CD4-positive, alpha-beta T cell treated with Interleukin-2 at 100 ng/mL for 4 hours (primary cell): ENCODE measurements around the gene HLA-DPB1.
A peak's percentile ranks its signal among the peaks of the same experiment; 100 is the strongest.
"Not testable (repeated sequence)": the region's sequence is repeated elsewhere in the genome, so short reads cannot be mapped to it uniquely, and the experiment has no call there.

Experiments
- DNase-seq: peaks from one replicate; pipeline ENCODE4 v3.0.0-alpha.2; 2020; ENCODE audit warnings: low spot score

Gene HLA-DPB1

GRCh38 chr6:33075568-33076405 lies at the start of gene HLA-DPB1:
Gene HLA-DPB1, plus strand, starts transcription at chr6:33075990. Its CDS starts 52 bp downstream, at chr6:33076042.
- peak; percentile 83 for DNase-seq

DNA sequence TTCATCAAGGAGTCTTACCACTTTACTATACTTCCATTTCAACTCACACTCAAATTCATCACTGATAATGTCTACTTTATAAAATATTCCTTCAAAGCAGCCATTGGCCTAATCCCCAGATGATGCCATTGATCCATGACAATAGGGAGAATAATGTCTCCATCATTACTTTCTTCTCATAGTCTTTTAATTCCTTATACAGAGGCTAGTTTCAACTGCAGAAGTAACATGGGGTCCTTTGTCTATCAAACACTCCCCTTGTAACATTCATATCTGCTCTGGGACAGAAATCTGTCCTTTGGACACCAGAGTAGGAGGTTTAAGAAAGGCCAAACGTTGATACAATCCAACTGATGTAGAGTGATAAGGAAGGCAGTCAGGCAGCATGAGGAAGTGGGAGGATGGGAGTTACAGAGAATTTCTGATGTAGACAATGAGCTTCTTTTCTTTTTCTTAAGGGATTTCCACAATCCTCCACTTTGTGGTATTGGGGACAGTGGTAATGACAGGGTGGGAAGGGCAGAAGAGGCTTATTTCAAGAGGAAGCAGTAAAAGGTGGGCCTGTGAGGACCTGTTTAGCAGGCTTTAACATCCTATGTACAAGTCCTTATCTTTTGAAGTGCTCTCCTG lies 47.5 kb upstream of the HLA-DPB1 start:
- DNase-seq, result no peak

GRCh38 chr6:33029328-33030184 lies 46.2 kb upstream of the HLA-DPB1 start:
- DNase-seq, result peak; percentile 34

DNA sequence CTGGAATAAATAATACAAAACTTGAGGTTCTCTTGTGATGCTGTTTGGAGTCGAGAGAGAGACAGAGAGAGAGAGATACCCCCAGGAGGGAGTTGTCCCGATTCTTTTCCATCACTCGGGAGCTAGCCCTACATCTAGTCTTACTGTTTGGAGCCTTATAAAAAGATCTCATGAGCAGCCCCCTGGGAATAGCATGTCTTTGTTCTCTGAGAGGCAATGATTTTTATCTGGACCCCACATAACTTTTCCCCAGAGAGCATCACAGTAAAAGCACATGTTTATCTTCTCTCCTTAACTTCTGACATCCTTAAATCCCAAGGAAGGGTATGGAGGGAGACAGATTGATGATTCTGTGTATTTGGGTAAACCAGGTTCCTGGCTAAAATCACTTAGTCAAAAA lies 45.5 kb upstream of the HLA-DPB1 start:
- DNase-seq, result no peak

DNA sequence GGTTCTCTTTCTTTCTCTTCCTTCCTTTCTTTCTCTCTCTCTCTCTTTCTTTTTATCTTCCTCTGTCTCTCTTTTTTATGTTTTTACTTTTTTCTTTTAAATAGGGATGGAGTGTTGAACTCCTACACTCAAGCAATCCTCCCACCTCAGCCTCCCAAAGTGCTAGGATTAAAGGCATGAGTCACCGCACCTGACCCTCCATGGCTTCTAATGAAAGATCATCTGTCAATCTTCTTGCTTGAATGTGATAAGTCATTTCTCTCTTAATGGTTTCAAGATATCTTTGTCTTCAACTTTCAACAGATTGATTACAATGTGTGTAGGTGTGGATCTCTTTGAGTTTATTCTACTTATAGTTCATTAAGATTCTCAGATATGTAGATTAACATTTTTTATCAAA lies 41.2 kb upstream of the HLA-DPB1 start:
- no peak for DNase-seq

DNA sequence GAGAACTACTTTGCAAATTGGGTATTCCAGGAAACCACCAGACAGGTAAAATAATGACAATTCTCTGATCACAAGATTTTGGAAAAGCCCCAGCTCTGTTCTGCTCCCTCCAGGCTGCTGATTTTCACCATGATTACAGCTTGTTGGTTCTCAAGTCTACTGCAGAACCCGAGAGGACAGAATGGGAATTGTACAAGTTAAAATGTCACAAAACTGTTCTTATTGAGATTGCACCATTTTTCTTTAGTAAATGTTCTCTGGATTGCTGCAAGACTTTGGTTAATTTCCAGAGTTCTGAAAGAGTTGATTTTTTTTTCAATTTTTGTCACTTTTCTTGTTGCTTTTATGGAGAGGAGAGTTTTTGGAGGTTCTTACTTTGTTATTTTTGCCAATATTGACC lies 39.3 kb upstream of the HLA-DPB1 start:
- no peak for DNase-seq

DNA sequence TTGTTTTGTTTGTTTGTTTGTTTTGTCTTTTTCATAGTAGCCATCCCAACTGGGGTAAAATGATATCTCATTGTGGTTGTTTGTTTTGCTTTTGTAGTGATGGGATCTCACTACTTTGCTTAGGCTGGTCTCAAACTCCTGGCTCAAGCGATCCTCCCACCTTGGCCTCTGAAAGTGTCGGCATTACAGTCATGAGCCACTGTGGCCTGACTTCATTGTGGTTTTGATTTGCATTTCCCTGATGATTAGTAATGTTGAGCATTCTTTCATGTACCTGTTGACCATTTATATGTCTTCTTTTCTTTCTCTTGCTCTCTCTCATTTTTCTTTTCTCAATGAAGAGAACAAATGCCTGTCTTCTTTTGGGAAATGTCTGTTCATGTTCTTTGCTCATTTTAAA lies 35.6 kb upstream of the HLA-DPB1 start:
- no peak for DNase-seq

- DNase-seq, result no peak
Observed at GRCh38 chr6:33049323-33050013, 26.3 kb upstream of the HLA-DPB1 start.

GRCh38 chr6:33050014-33050810 lies 25.6 kb upstream of the HLA-DPB1 start:
- no peak for DNase-seq

DNA sequence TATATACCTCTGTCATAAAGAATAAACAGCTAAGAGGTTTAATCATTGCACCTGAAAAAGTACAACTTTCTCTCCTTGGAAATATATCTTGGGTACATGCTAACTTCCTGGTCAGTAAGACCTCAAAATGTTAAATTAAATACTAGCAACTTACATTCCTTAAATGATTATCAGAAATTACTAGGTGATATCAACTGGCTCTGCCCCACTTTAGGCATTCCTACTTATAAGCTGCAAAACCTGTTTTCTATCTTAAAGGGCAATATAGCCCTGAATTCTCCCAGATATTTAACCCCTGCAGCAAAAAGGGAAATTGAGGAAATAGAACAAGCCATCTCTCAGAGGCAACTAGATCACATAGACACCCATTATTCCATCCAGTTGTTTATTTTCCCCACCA lies 23.2 kb upstream of the HLA-DPB1 start:
- no peak for DNase-seq

DNA sequence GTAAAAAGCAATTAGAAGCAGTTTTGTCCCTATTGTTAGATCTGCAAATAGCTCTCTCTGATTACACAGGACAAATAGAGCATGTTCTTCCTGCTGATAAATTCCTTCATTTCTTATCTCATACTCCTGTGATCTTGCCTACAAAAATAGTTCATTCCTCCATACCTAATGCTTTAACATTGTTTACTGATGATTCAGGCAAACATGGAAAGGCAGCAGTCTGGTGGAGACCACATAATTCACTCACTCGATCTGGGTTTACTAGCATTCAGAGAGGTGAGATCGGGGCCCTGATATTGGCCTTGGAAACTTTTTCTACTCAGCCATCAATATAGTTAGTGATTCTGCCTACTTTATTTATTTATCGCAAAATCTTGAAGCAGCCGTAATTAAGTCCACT lies 22.6 kb upstream of the HLA-DPB1 start:
- no peak for DNase-seq

DNA sequence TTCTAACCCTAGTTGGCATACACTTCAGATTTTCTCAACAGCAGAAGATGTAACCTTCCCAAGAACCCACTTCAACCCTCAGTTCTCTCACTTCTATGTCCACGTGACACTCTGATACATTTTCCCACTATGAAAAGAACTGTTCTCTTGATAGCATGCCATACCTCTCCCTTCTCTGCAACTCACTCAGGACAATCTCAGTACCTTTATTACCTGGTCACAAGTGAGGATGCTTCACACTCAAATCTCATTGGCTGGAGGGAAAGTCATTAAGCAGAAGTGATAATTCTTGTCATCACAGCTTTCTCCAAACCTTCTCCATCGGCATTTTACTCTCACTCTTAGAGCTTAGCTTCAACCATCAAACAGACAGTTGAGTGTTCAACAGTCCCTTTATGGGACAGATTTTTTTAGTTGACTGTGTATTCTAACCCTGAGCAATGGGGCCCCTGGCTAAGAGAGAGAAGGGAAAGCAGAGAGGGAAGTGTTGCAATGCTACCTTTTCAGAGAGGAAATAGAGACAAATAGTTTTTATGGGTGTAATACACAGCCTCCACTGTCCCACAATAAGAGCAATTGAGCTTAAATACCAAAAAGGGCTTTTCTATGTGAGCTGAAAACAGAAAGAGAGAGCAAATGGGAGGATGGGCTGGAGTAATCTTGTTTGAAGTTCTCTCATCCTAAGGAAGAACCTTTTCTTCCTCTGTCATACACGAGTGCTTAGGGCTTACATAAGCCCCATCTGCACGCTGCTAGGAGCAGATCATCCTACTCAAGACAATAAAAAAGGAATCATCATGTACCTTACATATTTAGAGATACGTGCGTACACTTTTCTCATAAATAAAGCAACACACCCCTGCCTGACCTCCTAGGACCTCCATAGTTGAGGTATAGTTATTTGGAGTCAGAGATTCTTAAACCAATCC lies 18.3 kb upstream of the HLA-DPB1 start:
- DNase-seq, result no peak

DNA sequence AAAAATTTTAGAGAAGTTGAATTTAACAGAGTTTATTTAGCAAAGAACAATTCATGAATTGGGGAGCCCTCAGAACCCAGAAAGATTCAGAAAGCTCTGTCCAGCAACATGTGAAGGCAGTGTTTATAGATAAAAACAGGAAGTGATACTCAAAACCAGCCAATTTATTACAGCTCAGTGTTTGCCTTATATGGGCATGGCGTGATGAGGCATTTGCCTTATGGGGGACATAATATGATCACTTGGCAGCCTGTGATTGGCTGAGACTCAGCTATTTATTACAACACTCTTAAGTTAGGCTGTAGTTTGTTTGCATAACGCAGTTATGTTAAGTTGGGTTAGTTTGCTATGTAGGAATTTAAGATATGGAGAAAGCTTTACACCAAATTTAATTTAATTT lies 13.8 kb upstream of the HLA-DPB1 start:
- no peak for DNase-seq

GRCh38 chr6:33063435-33063834 lies 12.4 kb upstream of the HLA-DPB1 start:
- not testable (repeated sequence) for DNase-seq

DNA sequence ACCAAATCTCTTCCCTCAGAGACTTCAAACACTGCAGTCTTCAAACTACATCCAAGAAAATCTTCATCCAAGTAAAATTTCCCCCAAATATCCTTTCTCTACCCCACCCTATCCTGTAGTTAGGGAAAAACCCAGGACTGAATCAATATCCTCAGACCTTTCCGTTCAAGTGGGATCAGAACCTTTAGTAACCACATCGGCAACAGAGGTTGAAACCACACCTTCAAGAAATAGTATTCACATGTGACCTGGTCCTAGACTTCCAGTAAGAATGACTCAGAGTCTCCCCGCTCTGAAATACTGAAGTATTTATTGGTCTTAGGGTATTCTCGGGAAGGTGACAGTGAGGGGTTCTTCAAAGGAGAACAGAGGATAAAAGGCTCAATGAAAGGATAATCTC lies 11.1 kb upstream of the HLA-DPB1 start:
- DNase-seq, result no peak

DNA sequence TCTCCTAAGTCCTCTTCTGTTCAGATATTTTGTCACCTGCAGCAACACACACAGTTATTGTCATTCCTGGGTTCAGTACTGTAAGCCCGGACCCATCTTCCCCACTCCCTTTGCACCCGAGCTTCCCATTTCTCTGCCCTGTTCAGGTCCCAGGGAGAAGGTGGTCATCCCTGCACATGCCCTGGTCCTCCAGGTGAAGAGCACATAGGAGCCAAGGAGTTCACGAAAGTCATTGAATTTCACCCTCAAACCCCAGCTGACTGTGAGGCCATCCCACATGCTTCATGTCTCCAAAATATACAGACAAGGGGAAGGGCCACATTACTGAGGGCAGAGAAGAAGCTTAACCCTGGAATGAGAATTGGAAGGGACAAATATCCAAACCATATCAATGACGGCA lies 10.5 kb upstream of the HLA-DPB1 start:
- DNase-seq, result no peak

- DNase-seq, result no peak
Observed at GRCh38 chr6:33066917-33067521, 8.8 kb upstream of the HLA-DPB1 start.

GRCh38 chr6:33069021-33069738 lies 6.6 kb upstream of the HLA-DPB1 start:
- no peak for DNase-seq

DNA sequence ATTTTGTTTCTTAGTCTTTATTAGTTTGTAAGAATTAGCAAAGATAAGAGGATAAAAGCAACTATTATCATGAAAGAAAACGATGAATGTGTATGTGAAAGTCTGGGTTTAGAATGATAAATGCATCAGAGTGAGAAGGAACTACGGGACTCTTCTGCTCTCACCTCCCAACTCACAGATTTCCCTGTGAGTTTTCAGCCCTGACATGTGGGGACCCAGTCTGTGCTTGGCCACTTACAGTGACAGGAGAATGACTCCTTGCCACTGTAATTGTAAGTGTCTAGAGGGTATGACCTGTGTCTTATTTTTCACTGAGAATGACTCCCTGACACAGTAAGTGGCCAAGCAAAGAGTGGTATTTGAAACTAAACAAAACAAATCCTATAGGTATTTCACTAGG lies 4.9 kb upstream of the HLA-DPB1 start:
- DNase-seq, result no peak
